Right lobe of liver (tissue), 6 donors: Measurements from ENCODE around the gene SCCPDH. TPM values are rescaled to one million over a fixed set of nuclear protein-coding genes. Genes with fewer than 3 reads are reported as not detected.

Experiments
- ATAC-seq, 4 donors: fragments of 200-7000 bp; cut with Tn5 transposase; one replicate each; pipeline ENCODE4 v1.9.1; 2020; ENCODE audit warnings: mild to moderate bottlenecking in 4 of 4, moderate library complexity in 4 of 4
- DNase-seq, 3 donors: peaks; one replicate each; pipeline ENCODE4 v3.0.0-alpha.2; 2020
- H3K27ac ChIP-seq, 3 donors: fragments of 200-600 bp; one replicate each; pipeline ENCODE4 v1.8.0; 2022
- H3K27me3 ChIP-seq, 2 donors: fragments of 200-600 bp; one replicate each; pipeline ENCODE4 v1.8.0; 2022
- H3K36me3 ChIP-seq, 4 donors: fragments of 200-600 bp; sonication (generic) in 1 of 4; one replicate each; pipeline versions ENCODE4 v1.5.1 to v1.8.0; 2017 to 2022; ENCODE audit warnings: control low read depth in 1 of 4
- H3K4me1 ChIP-seq, 4 donors: fragments of 200-600 bp; sonication (generic) in 1 of 4; one replicate each; pipeline versions ENCODE4 v1.5.1 to v1.8.0; 2017 to 2022; ENCODE audit warnings: control low read depth in 1 of 4
- H3K4me3 ChIP-seq, 3 donors: fragments of 200-600 bp; one replicate each; pipeline ENCODE4 v1.8.0; 2022
- H3K9me3 ChIP-seq, 4 donors: fragments of 200-600 bp; sonication (generic) in 1 of 4; one replicate each; pipeline versions ENCODE4 v1.5.1 to v1.8.0; 2017 to 2022; ENCODE audit warnings: control low read depth in 1 of 4
- CTCF ChIP-seq, 4 donors: fragments of 200-600 bp in 3 of 4; fragments of 450-650 bp in 1 of 4; IDR thresholded peaks; one replicate each; pipeline versions ENCODE4 v1.5.1 to v1.8.0; 2016 to 2022; ENCODE audit warnings: antibody characterized with exemption in 4 of 4, mild to moderate bottlenecking in 2 of 4
- POLR2A ChIP-seq: fragments of 450-650 bp; IDR thresholded peaks from one replicate; pipeline ENCODE4 v1.6.1; 2017; ENCODE audit warnings: antibody characterized with exemption, mild to moderate bottlenecking
- WGBS: methylation state at CpG from one replicate; pipeline ENCODE4 v1.1.6; 2018; ENCODE audit warnings: low coverage, low lambda C conversion rate; ENCODE audit not compliant: insufficient coverage; ENCODE audit errors: missing lambda C conversion rate; 5-methylcytosine and 5-hydroxymethylcytosine counted together
- intact Hi-C, 2 donors: fragments of 100-400 bp; cut with DNase I; formaldehyde crosslinking; loops; one replicate each; pipeline versions ENCODE4 v1.11.2 to v1.14.1; 2022
- total RNA-seq, 6 experiments: library from RNA; depleted of rRNA in 2 of 6; stranded (reverse); fragments of >200 nt in 2 of 6; fragmentation: NEBNext Ultra II Directional in 3 of 6; extraction: Animal tissue kit (Norgen Biotek cat#: 25700) in 3 of 6; gene quantifications; one replicate each; pipeline versions ENCODE4 v1.1.0 to v1.2.4, GENCODE V29; 2016 to 2023
- donor health status: DM: no; HTN: yes; CAD: no.
- donor health status: DM: no; HTN: no; CAD: no.
- donor health status: DM: no; HTN: no; CAD: no.
- donor health status: DM: no; HTN: yes; CAD: no.
- donor health status: DM: no; HTN: yes; CAD: no.

Gene SCCPDH
- total RNA-seq, 6 experiments from 2014 or later = 80.3 to 125 (median 85.3) TPM

GRCh38 chr1:246800756-246801155 is 76.5 kb downstream of the SCCPDH start:
- Histone ChIP-seq H3K9me3 (no peaks in the 10 kb centered on the region), H3K4me3 (no peak overlapping the region), H3K36me3 (no peaks in the 10 kb centered on the region), H3K27ac (no peak overlapping the region), H3K27me3 (no peaks in the 10 kb centered on the region), H3K4me1 (peaks cover 0 to 7% (median 0%) of the 10 kb centered on the region in 4 donors)
- ATAC-seq (no peak), DNase-seq (peak in 1 of 3 donors; percentile 29)
- TF ChIP-seq CTCF (IDR thresholded peaks at IDR 0.05) (no peak), POLR2A (no peak)
- WGBS = 71% methylated on average over 6 of the region's 10 CpGs
- intact Hi-C loops = no loop called here

GRCh38 chr1:246801241-246802020 is 77.2 kb downstream of the SCCPDH start:
- no peaks in the 10 kb centered on the region for H3K27me3 ChIP-seq
- TF ChIP-seq POLR2A (no peak), CTCF (IDR thresholded peaks at IDR 0.05) (no peak)
- WGBS = 31% methylated on average over 7 of the region's 11 CpGs
- ATAC-seq (peak in 3 of 4 donors; percentile 58 to 72 (median 70)), DNase-seq (peak in 1 of 3 donors; percentile 16)
- H3K4me3 ChIP-seq = no peak overlapping the region
- H3K36me3 ChIP-seq = no peaks in the 10 kb centered on the region
- H3K4me1 ChIP-seq = peaks cover 0 to 7% (median 0%) of the 10 kb centered on the region in 4 donors
- no peaks in the 10 kb centered on the region for H3K9me3 ChIP-seq
- intact Hi-C loops = no loop called here
- no peak overlapping the region for H3K27ac ChIP-seq

GRCh38 chr1:246803373-246803772 is 79.2 kb downstream of the SCCPDH start:
- 89% methylated on average over 6 of the region's 6 CpGs for WGBS
- Histone ChIP-seq H3K27ac (no peak overlapping the region), H3K9me3 (no peaks in the 10 kb centered on the region), H3K4me1 (peaks cover 0 to 7% (median 0%) of the 10 kb centered on the region in 4 donors), H3K36me3 (no peaks in the 10 kb centered on the region), H3K4me3 (no peak overlapping the region), H3K27me3 (no peaks in the 10 kb centered on the region)
- intact Hi-C loops = no loop called here
- TF ChIP-seq POLR2A = no peak
- TF ChIP-seq CTCF (IDR thresholded peaks at IDR 0.05) = no peak
- ATAC-seq = no peak
- peak in 1 of 3 donors; percentile 6 for DNase-seq

- Histone ChIP-seq H3K27me3 (no peaks in the 10 kb centered on the region), H3K27ac (no peak overlapping the region), H3K9me3 (no peaks in the 10 kb centered on the region), H3K4me3 (no peak overlapping the region), H3K36me3 (no peaks in the 10 kb centered on the region), H3K4me1 (peaks cover 0 to 7% (median 0%) of the 10 kb centered on the region in 4 donors)
- intact Hi-C loops = no loop called here
- ATAC-seq (no peak), DNase-seq (peak in 1 of 3 donors; percentile 5)
- no peak for TF ChIP-seq CTCF (IDR thresholded peaks at IDR 0.05)
- no peak for TF ChIP-seq POLR2A
- WGBS = 92% methylated on average over 2 of the region's 5 CpGs
Measured at GRCh38 chr1:246803883-246804282, 79.7 kb downstream of the SCCPDH start.
